Endometrial microvascular endothelial cells (primary cell): ENCODE measurements around the gene CLDN15. TPM values are rescaled to one million over a fixed set of nuclear protein-coding genes. Genes with fewer than 3 reads are reported as not detected.
"Not testable (repeated sequence)": the region's sequence is repeated elsewhere in the genome, so short reads cannot be mapped to it uniquely, and the experiment has no call there.

ENCODE experiments used
- in situ Hi-C: cut with HindIII; loops from 2 replicates; pipeline ENCODE4 v1.10.0; 2017; ENCODE audit warnings: low sequenced_read_pairs, low pct_unique_long_range_greater_than_20kb; ENCODE audit errors: inconsistent ontology term
- total RNA-seq: library from RNA; depleted of rRNA; stranded (reverse); fragments of >200 nt; gene quantifications from one replicate; pipeline ENCODE4 v1.2.3, GENCODE V29; 2015; ENCODE audit errors: inconsistent ontology term

Gene CLDN15
- 4.4 TPM for total RNA-seq

DNA sequence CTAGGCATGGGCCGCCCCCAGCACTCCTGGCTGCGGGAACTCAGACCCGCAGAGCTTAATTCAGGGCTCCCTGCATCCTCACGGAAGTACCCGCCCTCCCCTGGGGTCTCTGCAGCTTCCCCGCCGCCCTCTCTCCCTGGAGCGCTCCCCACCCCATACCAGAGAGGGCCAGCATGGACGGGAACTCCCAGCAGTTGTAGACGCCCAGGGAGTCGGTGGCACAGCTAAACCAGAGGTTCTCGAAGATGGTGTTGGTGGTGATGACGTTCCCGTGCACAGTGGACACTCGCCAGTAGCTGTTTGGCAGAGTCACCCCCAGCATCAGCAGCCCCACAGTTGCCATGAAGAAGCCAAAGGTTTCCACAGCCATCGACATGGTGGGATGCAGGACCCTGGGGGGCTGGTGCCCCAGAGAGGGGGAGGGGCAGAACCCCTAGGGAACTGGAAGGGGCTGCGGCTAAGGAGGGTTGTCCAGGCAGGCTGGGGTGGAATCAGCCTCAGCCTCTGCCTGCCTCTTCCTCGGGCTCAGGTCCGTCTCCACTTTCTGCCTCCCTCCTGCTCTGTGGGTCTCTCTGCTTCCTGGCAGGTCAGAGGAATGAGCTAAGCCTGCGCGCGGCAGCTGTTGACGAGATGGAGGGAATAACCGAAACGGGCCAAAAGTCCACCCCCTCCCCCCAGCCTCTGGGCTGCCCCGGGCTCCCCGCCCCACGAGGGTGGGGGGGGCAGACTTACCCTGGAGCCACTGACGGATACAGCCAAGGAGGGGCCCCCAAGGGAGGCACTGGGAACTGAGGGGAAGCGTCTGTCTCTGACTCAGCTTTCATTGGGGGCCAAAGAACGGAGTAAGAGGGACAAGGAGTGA is at the start of gene CLDN15:
CLDN15 (minus strand) TSS at position 597 of the 862 bp plus-strand sequence; CDS start at position 376, 221 bp downstream.
- in situ Hi-C loops, result no loop called here

DNA sequence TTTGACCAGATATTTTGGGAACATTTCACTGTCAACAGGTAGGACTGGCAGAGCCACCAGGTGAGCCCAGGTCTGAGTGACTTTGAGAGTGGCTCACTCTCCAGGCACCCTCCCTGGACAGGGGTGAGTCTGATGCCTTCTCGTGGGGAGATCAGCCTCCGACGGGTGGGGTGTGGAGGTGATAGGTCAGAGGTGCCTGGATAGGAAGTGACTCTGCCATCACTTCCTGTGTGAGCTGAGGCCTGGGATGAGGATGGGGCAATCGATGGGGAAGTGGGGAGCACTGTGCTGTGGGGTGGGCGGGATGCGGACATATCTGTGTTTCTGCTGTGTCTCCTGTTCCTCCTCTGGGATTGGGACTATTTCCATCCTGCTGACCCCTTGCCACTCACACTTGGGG is 49.4 kb upstream of the CLDN15 start:
- in situ Hi-C loops, result no loop called here

- in situ Hi-C loops, result not testable (repeated sequence)
These were observed 48.3 kb upstream of the CLDN15 start for GRCh38 chr7:101285880-101286279.

DNA sequence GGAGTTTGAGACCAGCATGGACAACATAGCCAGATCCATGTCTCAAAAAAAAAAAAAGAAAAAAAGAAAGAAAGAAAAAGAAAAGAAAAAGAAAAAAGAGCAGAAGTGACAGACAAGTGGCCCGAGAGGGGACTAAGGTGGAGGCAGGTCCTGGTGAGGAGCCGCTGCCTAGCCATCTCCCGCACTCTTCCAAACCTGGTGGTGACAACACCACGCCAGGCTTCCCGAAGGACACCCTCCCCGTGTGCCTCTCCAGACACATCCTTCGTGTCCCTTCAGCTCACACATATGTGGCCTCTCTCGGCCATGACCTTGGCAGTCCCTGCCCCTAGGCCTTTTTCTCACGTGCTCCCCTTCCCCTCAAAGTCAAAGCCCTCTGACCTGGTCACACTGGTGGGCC is 47.6 kb upstream of the CLDN15 start:
- in situ Hi-C loops, result no loop called here

- in situ Hi-C loops, result not testable (repeated sequence)
These were observed 43.3 kb upstream of the CLDN15 start for GRCh38 chr7:101280912-101281311.

DNA sequence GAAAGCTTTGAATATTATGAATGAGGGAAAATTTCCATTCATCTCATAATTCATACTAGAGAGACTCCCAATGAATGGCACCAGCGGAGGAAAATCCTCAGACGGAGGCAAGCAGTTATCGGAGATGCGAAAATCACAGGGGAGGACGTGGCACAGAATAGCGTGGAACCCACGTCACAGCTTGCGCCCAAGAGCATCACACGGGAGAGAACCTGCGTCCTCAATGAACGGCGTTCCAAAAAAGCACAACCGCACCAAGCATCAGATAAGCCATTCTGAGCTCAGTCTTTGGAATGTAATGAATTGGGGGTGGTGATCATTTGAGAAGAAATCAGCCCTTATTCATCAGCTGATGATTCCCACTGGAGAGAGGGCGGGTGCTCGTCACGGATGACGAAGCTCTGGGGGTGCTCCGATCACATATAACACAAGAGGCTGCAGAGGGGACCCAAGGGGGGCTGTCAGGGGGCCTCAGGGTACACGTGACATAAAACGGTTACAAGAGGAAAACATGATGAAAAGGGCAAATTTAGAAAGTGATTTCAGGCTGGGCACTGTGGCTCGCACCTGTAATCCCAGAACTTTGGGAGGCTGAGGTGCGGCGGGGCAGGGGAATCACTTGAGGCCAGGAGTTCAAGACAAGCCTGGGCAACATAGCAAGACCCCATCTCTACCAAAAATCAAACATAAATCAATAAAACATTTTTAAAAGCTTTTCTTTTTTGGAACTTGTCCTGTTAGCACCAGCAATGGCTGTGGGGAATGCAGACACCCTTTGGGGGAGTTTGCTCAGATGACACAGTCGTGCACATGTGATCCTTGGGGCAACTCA is 41.1 kb upstream of the CLDN15 start:
- in situ Hi-C loops, result no loop called here

DNA sequence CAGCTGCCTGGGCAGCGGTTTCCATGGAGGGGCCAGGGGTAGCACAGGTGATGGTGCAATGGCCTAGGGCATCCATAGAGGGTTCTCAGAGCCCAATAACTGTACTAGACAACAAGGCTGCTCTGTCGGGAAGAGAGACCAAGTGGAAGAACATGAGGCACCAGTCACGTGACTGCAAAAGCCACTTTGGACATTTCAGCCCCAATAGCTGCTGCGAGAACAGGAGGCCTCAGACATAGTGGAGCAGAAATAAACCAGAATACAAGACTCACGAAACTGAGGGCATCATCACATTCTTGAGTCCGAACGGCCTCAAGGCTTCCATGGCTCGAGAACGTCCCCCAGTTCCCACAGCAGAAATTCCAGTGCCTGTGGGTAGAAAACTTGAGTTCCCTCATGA is 39.6 kb upstream of the CLDN15 start:
- in situ Hi-C loops, result no loop called here

- in situ Hi-C loops, result no loop called here
These were observed 35.6 kb upstream of the CLDN15 start for GRCh38 chr7:101273206-101273605.

GRCh38 chr7:101271021-101271420 is 33.4 kb upstream of the CLDN15 start:
- in situ Hi-C loops, result no loop called here

- in situ Hi-C loops, result no loop called here
These were observed 32.1 kb upstream of the CLDN15 start for GRCh38 chr7:101269664-101270063.

- in situ Hi-C loops, result no loop called here
These were observed 28.3 kb upstream of the CLDN15 start for GRCh38 chr7:101265622-101266516.

DNA sequence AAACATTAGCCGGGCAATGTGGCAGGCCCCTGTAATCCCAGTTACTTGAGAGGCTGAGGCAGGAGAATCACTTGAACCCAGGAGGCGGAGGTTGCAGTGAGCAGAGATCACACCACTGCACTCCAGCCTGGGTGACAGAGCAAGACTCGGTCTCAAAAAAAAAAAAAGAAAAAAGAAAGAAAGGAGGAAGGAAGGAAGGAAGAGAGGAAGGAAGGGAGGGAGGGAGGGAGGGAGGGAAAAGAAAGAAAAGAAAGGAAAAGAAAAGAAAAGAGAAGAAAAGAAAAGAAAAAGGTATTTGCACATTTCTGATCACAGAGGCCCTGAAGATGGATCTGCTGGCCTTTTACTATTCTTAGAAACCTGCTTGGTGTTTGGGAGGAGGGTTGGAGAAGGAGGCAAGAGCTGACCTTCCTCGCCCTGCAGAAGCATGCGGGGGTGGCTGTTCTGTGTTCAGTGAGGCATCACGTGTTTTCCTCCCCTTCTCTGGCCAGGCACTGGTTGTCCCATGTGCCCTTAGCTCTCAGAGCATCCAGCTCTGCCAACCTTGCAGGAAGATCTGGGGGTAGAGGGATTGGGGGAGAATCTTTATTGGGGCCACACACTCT is 26.6 kb upstream of the CLDN15 start:
- in situ Hi-C loops, result not testable (repeated sequence)

DNA sequence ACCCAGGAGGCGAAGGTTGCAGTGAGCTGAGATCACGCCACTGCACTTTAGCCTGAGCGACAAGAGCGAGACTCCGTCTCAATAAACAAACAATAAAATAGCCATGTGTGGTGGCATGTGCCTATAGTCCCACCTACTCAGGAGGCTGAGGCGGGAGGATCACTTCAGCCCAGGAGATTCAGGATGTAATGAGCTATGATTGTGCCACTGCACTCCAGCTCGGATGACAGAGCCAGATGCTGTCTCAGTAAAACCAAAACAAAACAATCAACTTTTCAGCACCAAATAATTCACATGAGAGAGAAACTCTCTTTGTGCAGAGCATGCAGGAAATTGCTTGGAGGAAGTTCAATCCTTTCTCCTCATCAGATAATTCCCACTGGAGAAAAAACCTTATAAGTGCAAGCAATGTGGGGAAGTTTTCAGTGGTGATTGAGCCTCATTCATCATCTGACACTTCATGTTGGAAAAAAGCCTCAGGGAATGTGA is 20.7 kb upstream of the CLDN15 start:
- in situ Hi-C loops, result no loop called here

DNA sequence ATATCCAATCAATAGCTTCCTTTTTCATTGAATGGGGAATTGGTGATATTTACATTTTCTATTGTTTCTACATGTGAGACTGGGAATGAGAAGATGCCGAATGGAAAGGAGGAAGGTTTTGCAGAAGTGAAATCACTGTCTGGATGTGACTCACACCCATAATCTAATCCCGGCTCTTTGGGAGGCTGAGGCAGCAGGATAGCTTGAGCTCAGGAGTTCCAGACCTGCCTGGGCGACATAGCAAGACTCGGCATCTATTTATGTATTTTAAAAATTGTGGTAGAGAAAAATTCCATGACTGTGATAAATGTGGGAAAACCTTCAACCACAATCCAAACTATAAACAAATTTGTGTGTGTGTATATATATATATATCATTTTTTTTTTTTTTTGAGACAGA is 18.2 kb upstream of the CLDN15 start:
- in situ Hi-C loops, result no loop called here

DNA sequence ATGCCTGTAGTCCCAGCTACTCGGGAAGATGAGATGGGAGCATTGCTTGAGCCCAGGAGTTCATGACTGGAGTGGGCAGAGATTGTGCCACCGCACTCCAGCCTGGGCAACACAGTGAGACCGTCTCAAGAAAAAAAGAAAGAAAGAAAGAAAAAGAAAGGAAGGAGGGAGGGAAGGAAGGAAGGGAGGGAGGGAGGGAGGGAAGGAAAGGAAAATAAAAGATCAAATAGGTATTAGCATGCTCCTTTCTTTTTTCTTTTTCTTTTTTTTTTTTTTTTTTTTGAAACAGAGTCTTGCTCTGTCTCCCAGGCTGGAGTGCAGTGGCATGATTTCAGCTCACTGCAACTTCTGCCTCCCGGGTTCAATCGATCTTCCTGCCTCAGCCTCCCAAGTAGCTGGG is 15.6 kb upstream of the CLDN15 start:
- in situ Hi-C loops, result not testable (repeated sequence)

DNA sequence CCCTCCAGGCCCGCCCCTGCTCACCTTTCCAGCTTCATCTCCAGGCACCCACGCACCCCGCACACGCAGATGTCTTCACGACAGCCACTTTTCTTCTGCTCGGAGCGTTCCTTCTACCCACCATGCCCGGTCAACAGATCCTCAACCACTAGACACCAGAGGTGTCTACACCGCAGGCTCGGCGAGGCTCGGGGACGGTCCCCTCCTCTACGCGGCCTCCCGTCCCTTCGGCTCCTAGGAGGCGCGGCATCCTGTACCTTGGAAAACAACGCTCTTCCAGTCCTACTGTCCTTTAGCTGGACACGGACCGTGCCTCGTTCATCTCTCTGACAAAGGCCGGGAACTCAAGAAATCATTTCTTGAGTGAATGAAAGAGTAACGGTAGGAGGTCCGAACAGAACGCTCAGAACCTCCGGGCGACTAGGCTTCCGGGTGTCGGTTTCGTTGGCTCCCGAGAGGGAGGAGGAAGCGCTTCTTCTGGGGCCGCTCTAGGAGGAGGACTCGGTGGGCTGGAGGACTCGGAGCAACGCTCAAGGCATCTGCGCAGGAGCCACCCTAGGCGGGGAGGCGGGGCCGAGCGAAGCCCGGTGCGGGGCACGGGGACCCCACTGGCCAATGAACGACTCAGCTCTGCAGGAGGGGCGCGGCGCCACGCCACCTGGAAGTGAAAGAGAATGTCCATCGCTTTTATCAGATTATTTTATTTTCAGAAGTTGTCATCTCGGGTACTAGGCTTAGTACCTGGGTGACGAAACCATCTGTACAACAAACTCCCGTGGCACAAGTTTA is 14.5 kb upstream of the CLDN15 start:
- in situ Hi-C loops, result no loop called here

DNA sequence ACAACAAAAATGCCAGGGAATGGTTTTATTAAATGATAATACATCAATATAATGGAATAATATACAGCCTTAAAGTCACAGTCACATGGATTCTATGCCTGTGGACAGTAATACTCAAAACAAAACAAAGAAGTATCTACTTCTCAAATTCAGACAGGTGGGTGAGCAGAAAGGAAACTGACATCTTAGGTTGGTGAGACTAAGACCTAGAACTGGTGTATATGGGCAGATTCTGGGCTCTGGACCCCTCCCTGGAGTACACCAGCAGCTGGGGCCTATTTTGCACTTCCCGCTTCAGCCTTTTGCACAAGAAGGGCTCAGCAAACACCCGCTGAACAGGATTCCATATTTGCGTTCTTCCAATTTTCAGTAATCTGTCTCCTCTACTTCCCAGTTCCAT is 12.7 kb upstream of the CLDN15 start:
- in situ Hi-C loops, result no loop called here

DNA sequence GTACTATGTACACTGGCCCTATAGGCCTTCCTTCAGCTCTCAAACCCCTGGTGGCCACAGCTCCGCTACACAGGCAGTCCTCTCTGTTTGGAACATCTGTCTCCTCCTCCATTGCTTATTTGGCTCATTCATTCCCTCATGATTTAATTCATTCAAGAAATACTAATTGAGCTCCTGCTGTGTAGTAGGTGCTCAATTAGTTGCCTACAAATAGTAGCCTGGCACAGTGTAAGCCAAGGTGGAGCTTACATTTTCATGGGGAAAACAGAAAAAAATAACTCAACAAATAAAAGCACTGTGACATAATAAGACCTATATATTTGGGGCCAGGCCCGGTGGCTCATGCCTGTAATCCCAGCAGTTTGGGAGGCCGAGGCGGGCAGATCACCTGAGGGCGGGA is 10.7 kb upstream of the CLDN15 start:
- in situ Hi-C loops, result no loop called here
